GM23338 (cell line): ENCODE measurements around the gene PDIA5. TPM values are rescaled to one million over a fixed set of nuclear protein-coding genes. Genes with fewer than 3 reads are reported as not detected.

ENCODE experiments used
- ATAC-seq: fragments of 200-7000 bp; cut with Tn5 transposase; 3 replicates; pipeline ENCODE4 v1.9.1; 2020
- DNase-seq: peaks from one replicate; pipeline ENCODE4 v3.0.0-alpha.2; 2015; ENCODE audit warnings: low spot score
- H2AFZ ChIP-seq: fragments of 200-600 bp; sonication (generic); 2 replicates; pipeline ENCODE4 v1.8.0; 2016; ENCODE audit warnings: antibody characterized with exemption, mild to moderate bottlenecking, moderate library complexity
- H3F3A ChIP-seq: fragments of 200-600 bp; sonication (generic); replicated peaks from 2 replicates; pipeline ENCODE4 v1.8.0; 2017; ENCODE audit warnings: antibody characterized with exemption, mixed run types, low read depth
- H3K27ac ChIP-seq: fragments of 200-600 bp; sonication (generic); 2 replicates; pipeline ENCODE4 v1.6.1; 2016; ENCODE audit warnings: low read depth
- H3K27me3 ChIP-seq: fragments of 200-600 bp; sonication (generic); 2 replicates; pipeline ENCODE4 v1.8.0; 2016; ENCODE audit warnings: mild to moderate bottlenecking, mixed run types, moderate library complexity; ENCODE audit not compliant: insufficient read depth
- H3K36me3 ChIP-seq: fragments of 200-600 bp; sonication (generic); 2 replicates; pipeline ENCODE4 v1.8.0; 2016; ENCODE audit warnings: mild to moderate bottlenecking; ENCODE audit not compliant: insufficient read depth
- H3K4me1 ChIP-seq: fragments of 200-600 bp; sonication (generic); 2 replicates; pipeline ENCODE4 v1.8.0; 2016; ENCODE audit warnings: mild to moderate bottlenecking, moderate library complexity; ENCODE audit not compliant: insufficient read depth
- H3K4me2 ChIP-seq: fragments of 200-600 bp; sonication (generic); 2 replicates; pipeline ENCODE4 v1.7.1; 2017; ENCODE audit warnings: mixed run types
- H3K4me3 ChIP-seq: fragments of 200-600 bp; sonication (generic); 2 replicates; pipeline ENCODE4 v1.6.1; 2016; ENCODE audit warnings: mixed run types
- H3K79me2 ChIP-seq: fragments of 200-600 bp; sonication (generic); replicated peaks from 2 replicates; pipeline ENCODE4 v1.8.0; 2017; ENCODE audit warnings: mild to moderate bottlenecking; ENCODE audit not compliant: insufficient read depth
- H3K9me2 ChIP-seq: fragments of 200-600 bp; sonication (generic); 2 replicates; pipeline ENCODE4 v1.8.0; 2017; ENCODE audit not compliant: insufficient read depth
- H4K20me1 ChIP-seq: fragments of 200-600 bp; sonication (generic); replicated peaks from 2 replicates; pipeline ENCODE4 v1.8.0; 2017; ENCODE audit warnings: mild to moderate bottlenecking; ENCODE audit not compliant: insufficient read depth
- H3K27ac Mint-ChIP-seq: 2 replicates; pipeline ENCODE4 v1.8.0; 2020; ENCODE audit warnings: inconsistent platforms, mild to moderate bottlenecking, moderate library complexity, mixed read lengths
- H3K27me3 Mint-ChIP-seq: 3 replicates; pipeline ENCODE4 v1.8.0; 2022; ENCODE audit warnings: low read depth, mild to moderate bottlenecking, moderate library complexity, mixed read lengths, inconsistent platforms; ENCODE audit not compliant: insufficient read depth, poor library complexity
- H3K36me3 Mint-ChIP-seq: 3 replicates; pipeline ENCODE4 v1.8.0; 2021; ENCODE audit warnings: low read depth, mild to moderate bottlenecking, inconsistent platforms, moderate library complexity, mixed read lengths
- H3K4me1 Mint-ChIP-seq: 3 replicates; pipeline ENCODE4 v1.8.0; 2020; ENCODE audit warnings: mild to moderate bottlenecking, inconsistent platforms, mixed read lengths
- H3K4me3 Mint-ChIP-seq: 3 replicates; pipeline ENCODE4 v1.8.0; 2021; ENCODE audit warnings: moderate library complexity, mild to moderate bottlenecking, inconsistent platforms, mixed read lengths
- H3K9me3 Mint-ChIP-seq: 3 replicates; pipeline ENCODE4 v1.8.0; 2020; ENCODE audit warnings: moderate library complexity, mild to moderate bottlenecking, inconsistent platforms, mixed read lengths
- CREB1 ChIP-seq: fragments of 250-450 bp; sonication (Bioruptor Pico); IDR thresholded peaks from 2 replicates; pipeline ENCODE4 v1.5.0; 2020; ENCODE audit warnings: low read depth, mild to moderate bottlenecking, moderate library complexity
- ETS1 ChIP-seq: IDR thresholded peaks from 2 replicates; pipeline ENCODE4 v1.6.1; 2016; ENCODE audit warnings: antibody characterized with exemption
- EZH2 ChIP-seq: fragments of 200-600 bp; sonication (generic); IDR thresholded peaks from one replicate; pipeline ENCODE4 v1.8.0; 2017; ENCODE audit warnings: antibody characterized with exemption, mild to moderate bottlenecking, low read depth; ENCODE audit not compliant: unreplicated experiment
- EZH2phosphoT487 ChIP-seq: fragments of 200-600 bp; sonication (generic); IDR thresholded peaks from one replicate; pipeline ENCODE4 v1.8.1; 2018; ENCODE audit warnings: antibody characterized with exemption; ENCODE audit not compliant: unreplicated experiment
- JUNB ChIP-seq: IDR thresholded peaks from one replicate; pipeline ENCODE4 v1.6.1; 2016; ENCODE audit warnings: antibody characterized with exemption; ENCODE audit not compliant: unreplicated experiment
- NANOG ChIP-seq: IDR thresholded peaks from 2 replicates; pipeline ENCODE4 v1.6.1; 2016; ENCODE audit warnings: antibody characterized with exemption, borderline replicate concordance
- POLR2AphosphoS5 ChIP-seq: IDR thresholded peaks from 2 replicates; pipeline ENCODE4 v1.6.1; 2016; ENCODE audit warnings: antibody characterized with exemption, low read depth
- REST ChIP-seq: IDR thresholded peaks from one replicate; pipeline ENCODE4 v1.6.1; 2018; ENCODE audit warnings: antibody characterized with exemption; ENCODE audit not compliant: unreplicated experiment
- STAT1 ChIP-seq: IDR thresholded peaks from one replicate; pipeline ENCODE4 v1.6.1; 2016; ENCODE audit warnings: antibody characterized with exemption; ENCODE audit not compliant: unreplicated experiment
- ZNF114 ChIP-seq: fragments of 250-450 bp; sonication (Bioruptor Pico); IDR thresholded peaks from 2 replicates; pipeline ENCODE4 v1.5.0; 2020; ENCODE audit warnings: mild to moderate bottlenecking, moderate library complexity
- ZNF331 ChIP-seq: fragments of 250-450 bp; sonication (Bioruptor Pico); IDR thresholded peaks from 2 replicates; pipeline ENCODE4 v1.5.0; 2020; ENCODE audit warnings: low read depth, mild to moderate bottlenecking, moderate library complexity
- ZNF462 ChIP-seq: fragments of 250-450 bp; sonication (Bioruptor Pico); IDR thresholded peaks from 2 replicates; pipeline ENCODE4 v1.5.0; 2020; ENCODE audit warnings: mild to moderate bottlenecking, moderate library complexity
- polyA plus RNA-seq: library from polyadenylated mRNA; unstranded; fragments of >200 nt; fragmentation: Nextera tagmentation; extraction: Ambion mirVana; gene quantifications from 2 replicates; pipeline ENCODE4 v1.2.1, GENCODE V29; 2016
- total RNA-seq: library from RNA; depleted of rRNA; stranded (reverse); fragments of >200 nt; shearing (Covaris generic); gene quantifications from 2 replicates; pipeline ENCODE4 v1.2.3, GENCODE V29; 2014
- TF ChIP-seq, protein P1 (sequence below), 2 experiments: fragments of 200-600 bp in 1 of 2; sonication (generic) in 1 of 2; conservative IDR thresholded peaks; 2 replicates each; pipeline versions ENCODE4 v1.5.1 to v1.6.1; 2016 to 2017; ENCODE audit warnings: antibody characterized with exemption in 2 of 2, low read depth in 2 of 2, mild to moderate bottlenecking in 2 of 2, moderate library complexity in 1 of 2

Gene PDIA5
- total and polyA plus RNA-seq, 2 experiments from 2014 or later: 22.9 to 28.1 TPM

DNA sequence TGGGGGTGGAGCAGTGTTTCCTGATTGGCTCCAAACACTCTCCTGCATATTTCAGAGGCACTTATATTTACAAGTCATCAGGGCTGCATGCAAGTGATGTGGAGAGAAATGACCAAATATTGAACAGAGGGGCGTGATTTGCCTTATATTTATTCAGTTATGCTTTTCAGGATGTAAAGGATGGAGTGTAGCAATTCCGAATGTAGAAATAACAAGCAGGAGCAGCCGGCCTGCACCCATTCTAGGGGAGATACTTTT lies 19.8 kb upstream of the PDIA5 start:
- Histone ChIP-seq H3K79me2 (no peaks in the 10 kb centered on the region), H4K20me1 (no peaks in the 10 kb centered on the region; the same call in 1 of the 2 replicates), H3K4me3 (no peak overlapping the region), H3K9me2 (0 out of 2 replicates have a peak, but pooled peaks cover 5% of the 10 kb centered on the region), H3K4me1 (peaks cover 6% of the 10 kb centered on the region), H3K27me3 (no peaks in the 10 kb centered on the region), H2AFZ (peak overlapping the region; percentile 69; the same call in 1 of the 2 replicates), H3K27ac (no peak overlapping the region), H3F3A (no peaks in the 10 kb centered on the region; the same call in 1 of the 2 replicates), H3K36me3 (no peaks in the 10 kb centered on the region), H3K4me2 (no peak overlapping the region)
- DNase-seq: no peak
- Mint-ChIP-seq H3K4me1 (peaks cover 18% of the 10 kb centered on the region), H3K4me3 (no peak overlapping the region), H3K27ac (no peak overlapping the region), H3K36me3 (no peaks in the 10 kb centered on the region), H3K9me3 (no peaks in the 10 kb centered on the region), H3K27me3 (no peaks in the 10 kb centered on the region)
- ATAC-seq: no peak
- TF ChIP-seq JUNB (no peak), NANOG (no peak), ZNF114 (CRISPR knock-in tag) (no peak), CREB1 (CRISPR knock-in tag) (no peak), POLR2AphosphoS5 (no peak), ZNF331 (CRISPR knock-in tag) (no peak), ZNF462 (no peak), REST (no peak), ETS1 (no peak), EZH2phosphoT487 (no peak), EZH2 (no peak), STAT1 (no peak)
- TF ChIP-seq, protein P1, sequence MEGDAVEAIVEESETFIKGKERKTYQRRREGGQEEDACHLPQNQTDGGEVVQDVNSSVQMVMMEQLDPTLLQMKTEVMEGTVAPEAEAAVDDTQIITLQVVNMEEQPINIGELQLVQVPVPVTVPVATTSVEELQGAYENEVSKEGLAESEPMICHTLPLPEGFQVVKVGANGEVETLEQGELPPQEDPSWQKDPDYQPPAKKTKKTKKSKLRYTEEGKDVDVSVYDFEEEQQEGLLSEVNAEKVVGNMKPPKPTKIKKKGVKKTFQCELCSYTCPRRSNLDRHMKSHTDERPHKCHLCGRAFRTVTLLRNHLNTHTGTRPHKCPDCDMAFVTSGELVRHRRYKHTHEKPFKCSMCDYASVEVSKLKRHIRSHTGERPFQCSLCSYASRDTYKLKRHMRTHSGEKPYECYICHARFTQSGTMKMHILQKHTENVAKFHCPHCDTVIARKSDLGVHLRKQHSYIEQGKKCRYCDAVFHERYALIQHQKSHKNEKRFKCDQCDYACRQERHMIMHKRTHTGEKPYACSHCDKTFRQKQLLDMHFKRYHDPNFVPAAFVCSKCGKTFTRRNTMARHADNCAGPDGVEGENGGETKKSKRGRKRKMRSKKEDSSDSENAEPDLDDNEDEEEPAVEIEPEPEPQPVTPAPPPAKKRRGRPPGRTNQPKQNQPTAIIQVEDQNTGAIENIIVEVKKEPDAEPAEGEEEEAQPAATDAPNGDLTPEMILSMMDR (conservative IDR thresholded peaks at IDR 0.05; ENCODE audit: low read depth in 2 of 2): no peak
